Lung (tissue), 12 donors: Measurements from ENCODE around the gene ADD2. TPM values are rescaled to one million over a fixed set of nuclear protein-coding genes. Genes with fewer than 3 reads are reported as not detected.
"Not testable (repeated sequence)": the region's sequence is repeated elsewhere in the genome, so short reads cannot be mapped to it uniquely, and the experiment has no call there.

Source experiments
- ATAC-seq: fragments of 200-7000 bp; cut with Tn5 transposase; one replicate; pipeline ENCODE4 v1.9.1; 2020; ENCODE audit warnings: moderate number of reproducible peaks; ENCODE audit not compliant: insufficient read depth, low FRiP score
- DNase-seq, 3 donors: peaks; one replicate each; pipeline ENCODE4 v3.0.0-alpha.2; 2013 to 2017
- H3K27ac ChIP-seq, 2 donors: one replicate each; pipeline ENCODE4 v1.5.1; 2013; ENCODE audit warnings: mild to moderate bottlenecking in 2 of 2, moderate library complexity in 2 of 2, control low read depth in 1 of 2, inconsistent platforms in 1 of 2, low read depth in 1 of 2, low read length in 1 of 2
- H3K27me3 ChIP-seq, 3 donors: one replicate each; pipeline ENCODE4 v1.5.1; 2013; ENCODE audit warnings: low read length in 2 of 3; ENCODE audit not compliant: control insufficient read depth in 3 of 3, insufficient read depth in 3 of 3
- H3K36me3 ChIP-seq, 4 donors: one replicate each; pipeline ENCODE4 v1.5.1; 2013; ENCODE audit warnings: low read length in 4 of 4, mild to moderate bottlenecking in 1 of 4, moderate library complexity in 1 of 4; ENCODE audit not compliant: control insufficient read depth in 4 of 4, insufficient read depth in 4 of 4
- H3K4me1 ChIP-seq, 5 donors: one replicate each; pipeline ENCODE4 v1.5.1; 2013; ENCODE audit warnings: low read length in 5 of 5, mild to moderate bottlenecking in 2 of 5, moderate library complexity in 1 of 5; ENCODE audit not compliant: control insufficient read depth in 5 of 5, insufficient read depth in 5 of 5
- H3K4me3 ChIP-seq: one replicate; pipeline ENCODE4 v1.5.1; 2013; ENCODE audit warnings: mild to moderate bottlenecking, control low read depth, moderate library complexity
- H3K9ac ChIP-seq, 2 donors: one replicate each; pipeline ENCODE4 v1.5.1; 2013; ENCODE audit warnings: low read length in 2 of 2, control low read depth in 1 of 2; ENCODE audit not compliant: insufficient read depth in 1 of 2
- H3K9me3 ChIP-seq, 4 donors: one replicate each; pipeline ENCODE4 v1.5.1; 2013; ENCODE audit warnings: low read length in 3 of 4, mild to moderate bottlenecking in 1 of 4, moderate library complexity in 1 of 4; ENCODE audit not compliant: control insufficient read depth in 4 of 4, insufficient read depth in 3 of 4
- WGBS, 2 donors: extraction: QIAGEN DNeasy Blood & Tissue Kit; methylation state at CpG; one replicate each; pipeline ENCODE4 v1.1.7; 2013; 5-methylcytosine and 5-hydroxymethylcytosine counted together
- polyA plus RNA-seq, 2 donors: library from polyadenylated mRNA; stranded (reverse); fragments of 200-250 nt; gene quantifications; one replicate each; pipeline ENCODE4 v1.2.1, GENCODE V29; 2013
- total RNA-seq, 2 donors: library from RNA; depleted of rRNA in 1 of 2; stranded (reverse); fragments of >200 nt in 1 of 2; gene quantifications; one replicate each; pipeline ENCODE4 v1.2.1, GENCODE V29; 2014 to 2021
- TF ChIP-seq, protein P1 (sequence below): IDR thresholded peaks from 2 replicates; pipeline ENCODE4 v1.5.1; 2012; ENCODE audit warnings: mild to moderate bottlenecking; ENCODE audit errors: control extremely low read depth, extremely low read depth
- donor health status: control.
- donor health status: control.
- donor health status: Bipolar disorder and iron deficiency.
- donor health status: healthy.
- donor health status: DM: yes; HTN: yes; CAD: no.

The ADD2 gene
- total and polyA plus RNA-seq, 4 donors: 0.35 to 5.9 (median 1.8) TPM

DNA sequence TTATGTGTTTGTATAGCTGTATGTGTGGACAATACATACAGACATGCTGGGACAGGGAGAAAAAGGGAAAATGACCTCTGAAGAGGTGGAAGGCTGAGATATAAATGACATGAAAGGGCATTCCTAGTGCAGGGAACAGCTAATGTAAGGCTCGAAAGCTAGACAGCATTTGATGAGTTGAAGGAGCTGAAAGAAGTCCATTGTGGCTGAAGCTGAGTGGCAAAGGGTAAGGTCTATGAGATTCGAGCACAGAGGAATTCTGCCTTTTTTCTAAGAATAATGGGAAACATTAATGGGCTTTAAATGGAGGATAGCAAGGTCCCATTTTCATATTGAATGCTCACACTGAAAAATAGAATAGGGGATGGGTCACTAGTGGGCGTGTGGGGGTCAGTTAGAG lies 23.6 kb downstream of the ADD2 start:
- peaks cover 0 to 3% (median under 1%) of the 10 kb centered on the region in 4 donors for H3K9me3 ChIP-seq
- 81 to 86% methylated on average over 3 of the region's 3 CpGs for WGBS, 2 donors
- TF ChIP-seq, protein P1, sequence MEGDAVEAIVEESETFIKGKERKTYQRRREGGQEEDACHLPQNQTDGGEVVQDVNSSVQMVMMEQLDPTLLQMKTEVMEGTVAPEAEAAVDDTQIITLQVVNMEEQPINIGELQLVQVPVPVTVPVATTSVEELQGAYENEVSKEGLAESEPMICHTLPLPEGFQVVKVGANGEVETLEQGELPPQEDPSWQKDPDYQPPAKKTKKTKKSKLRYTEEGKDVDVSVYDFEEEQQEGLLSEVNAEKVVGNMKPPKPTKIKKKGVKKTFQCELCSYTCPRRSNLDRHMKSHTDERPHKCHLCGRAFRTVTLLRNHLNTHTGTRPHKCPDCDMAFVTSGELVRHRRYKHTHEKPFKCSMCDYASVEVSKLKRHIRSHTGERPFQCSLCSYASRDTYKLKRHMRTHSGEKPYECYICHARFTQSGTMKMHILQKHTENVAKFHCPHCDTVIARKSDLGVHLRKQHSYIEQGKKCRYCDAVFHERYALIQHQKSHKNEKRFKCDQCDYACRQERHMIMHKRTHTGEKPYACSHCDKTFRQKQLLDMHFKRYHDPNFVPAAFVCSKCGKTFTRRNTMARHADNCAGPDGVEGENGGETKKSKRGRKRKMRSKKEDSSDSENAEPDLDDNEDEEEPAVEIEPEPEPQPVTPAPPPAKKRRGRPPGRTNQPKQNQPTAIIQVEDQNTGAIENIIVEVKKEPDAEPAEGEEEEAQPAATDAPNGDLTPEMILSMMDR: no peak
- no peak overlapping the region for H3K9ac ChIP-seq
- peaks cover 0 to 3% (median 0%) of the 10 kb centered on the region in 3 donors for H3K27me3 ChIP-seq
- H3K4me1 ChIP-seq: peaks cover 0 to 7% (median 0%) of the 10 kb centered on the region in 5 donors
- ATAC-seq (no peak), DNase-seq (no peak)
- H3K27ac ChIP-seq: no peak overlapping the region
- no peak overlapping the region for H3K4me3 ChIP-seq
- H3K36me3 ChIP-seq: no peaks in the 10 kb centered on the region

DNA sequence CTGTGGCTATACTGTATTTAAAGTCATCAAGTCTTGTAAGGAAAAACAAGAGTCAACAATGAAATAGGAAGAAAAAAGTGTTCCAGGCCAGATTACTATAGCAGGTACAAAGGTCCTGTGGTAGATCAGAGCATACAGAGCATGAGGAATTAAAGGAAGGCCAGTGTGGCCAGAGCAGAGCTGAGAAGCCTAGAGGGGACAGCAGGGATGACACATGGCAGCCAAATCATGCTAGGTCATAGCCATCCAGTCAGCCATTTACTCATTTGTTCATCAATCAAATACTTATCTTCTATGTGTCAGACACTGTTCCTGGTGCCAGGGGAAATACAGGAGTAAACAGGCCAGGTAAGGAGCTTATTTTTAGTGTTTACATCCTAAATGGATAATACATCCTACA lies 24.3 kb downstream of the ADD2 start:
- Histone ChIP-seq H3K9me3 (peaks cover 0 to 3% (median 1%) of the 10 kb centered on the region in 4 donors), H3K4me1 (peaks cover 0 to 7% (median 0%) of the 10 kb centered on the region in 5 donors), H3K27ac (no peak overlapping the region), H3K36me3 (no peaks in the 10 kb centered on the region), H3K4me3 (no peak overlapping the region), H3K9ac (no peak overlapping the region), H3K27me3 (no peaks in the 10 kb centered on the region)
- TF ChIP-seq, protein P1: no peak
- DNase-seq (no peak), ATAC-seq (no peak)

DNA sequence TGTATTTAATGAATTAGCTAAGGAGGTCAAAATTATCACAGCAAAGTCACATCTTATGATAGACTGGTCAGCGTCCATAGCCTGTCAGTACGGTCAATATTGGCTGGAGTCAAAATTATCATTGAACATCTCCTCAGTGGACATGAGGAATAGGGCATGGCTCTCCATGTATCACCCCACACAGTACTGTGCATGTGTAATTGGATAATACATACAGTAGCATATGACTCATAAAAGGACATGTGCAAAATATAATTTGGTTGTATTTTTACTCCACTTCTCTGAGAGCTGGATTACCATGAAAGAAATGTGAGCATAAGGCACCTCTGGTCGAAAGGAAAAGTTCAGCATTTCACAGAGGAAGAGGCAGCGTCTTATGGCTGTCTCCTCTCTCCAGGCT lies 24.9 kb downstream of the ADD2 start:
- no peak overlapping the region for H3K4me3 ChIP-seq
- no peaks in the 10 kb centered on the region for H3K27me3 ChIP-seq
- H3K27ac ChIP-seq: no peak overlapping the region
- TF ChIP-seq, protein P1: no peak
- H3K36me3 ChIP-seq: no peaks in the 10 kb centered on the region
- ATAC-seq (no peak), DNase-seq (no peak)
- H3K9ac ChIP-seq: no peak overlapping the region
- WGBS, 2 donors: 92 to 95% methylated on average over 4 of the region's 4 CpGs
- peaks cover 0 to 7% (median 0%) of the 10 kb centered on the region in 5 donors for H3K4me1 ChIP-seq
- peaks cover 0 to 4% (median 2%) of the 10 kb centered on the region in 4 donors for H3K9me3 ChIP-seq

DNA sequence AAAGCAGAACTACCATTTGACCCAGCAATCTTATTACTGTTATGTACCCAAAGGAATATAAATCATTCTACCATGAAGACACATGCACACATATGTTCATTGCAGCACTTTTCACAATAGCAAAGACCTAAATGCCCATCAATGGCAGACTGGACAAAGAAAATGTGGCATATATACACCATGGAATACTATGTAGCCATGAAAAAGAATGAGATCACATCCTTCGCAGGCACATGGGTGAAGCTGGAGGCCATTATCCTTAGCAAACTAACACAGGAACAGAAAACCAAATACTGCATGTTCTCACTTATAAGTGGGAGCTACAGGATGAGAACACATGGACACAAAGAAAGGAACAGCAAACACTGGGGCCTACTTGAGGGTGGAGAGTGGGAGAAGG lies 28.5 kb downstream of the ADD2 start:
- not testable (repeated sequence) for ATAC-seq, DNase-seq, H3K9me3 ChIP-seq, H3K27ac ChIP-seq, H3K4me3 ChIP-seq, H3K4me1 ChIP-seq, H3K36me3 ChIP-seq, H3K27me3 ChIP-seq, H3K9ac ChIP-seq
- WGBS, 2 donors: 97 to 100% methylated on average over 1 of the region's 1 CpG
